Tibial artery (tissue), 4 donors: ENCODE results near the gene LRBA.

Experiments used
- DNase-seq, 2 donors: peaks; one replicate each; pipeline ENCODE4 v3.0.0-alpha.2; 2019
- H3K27ac ChIP-seq, 2 donors: fragments of 200-600 bp; sonication (generic) in 1 of 2; 1 replicate in 1 of 2; 2 replicates in 1 of 2; pipeline ENCODE4 v1.5.1; 2018 to 2019; ENCODE audit warnings: mild to moderate bottlenecking in 1 of 2
- H3K27me3 ChIP-seq, 2 donors: fragments of 200-600 bp; sonication (generic) in 1 of 2; one replicate each; pipeline versions ENCODE4 v1.5.1 to v1.6.0; 2016 to 2019
- H3K36me3 ChIP-seq, 3 donors: fragments of 200-600 bp; sonication (generic) in 2 of 3; one replicate each; pipeline ENCODE4 v1.5.1; 2016 to 2019; ENCODE audit warnings: mild to moderate bottlenecking in 2 of 3
- H3K4me1 ChIP-seq, 4 donors: fragments of 200-600 bp; sonication (generic) in 2 of 4; 1 replicate in 3 of 4; 2 replicates in 1 of 4; pipeline ENCODE4 v1.5.1; 2016 to 2019
- H3K4me3 ChIP-seq, 2 donors: fragments of 200-600 bp; sonication (generic) in 1 of 2; 1 replicate in 1 of 2; 2 replicates in 1 of 2; pipeline ENCODE4 v1.5.1; 2018 to 2019; ENCODE audit warnings: mild to moderate bottlenecking in 2 of 2
- H3K9me3 ChIP-seq, 3 donors: fragments of 200-600 bp; sonication (generic) in 1 of 3; one replicate each; pipeline ENCODE4 v1.5.1; 2016 to 2019
- CTCF ChIP-seq, 2 experiments: fragments of 200-600 bp in 1 of 2; fragments of 450-650 bp in 1 of 2; IDR thresholded peaks; one replicate each; pipeline ENCODE4 v1.5.1; 2017 to 2019; ENCODE audit warnings: antibody characterized with exemption in 2 of 2, mild to moderate bottlenecking in 1 of 2, moderate library complexity in 1 of 2
- intact Hi-C: fragments of 100-400 bp; cut with DNase I; formaldehyde crosslinking; loops from one replicate; pipeline ENCODE4 v1.15.0; 2023; ENCODE audit warnings: low total_unique reads

The LRBA gene

GRCh38 chr4:150990250-150990649, 24.8 kb downstream of the LRBA start:
- no peaks in the 10 kb centered on the region for H3K36me3 ChIP-seq
- H3K4me1 ChIP-seq, result no peaks in the 10 kb centered on the region
- intact Hi-C loops, result no loop called here
- H3K27ac ChIP-seq, result no peak overlapping the region
- no peaks in the 10 kb centered on the region for H3K27me3 ChIP-seq
- no peak for DNase-seq
- H3K4me3 ChIP-seq, result no peak overlapping the region
- no peak for TF ChIP-seq CTCF (IDR thresholded peaks at IDR 0.05)
- no peaks in the 10 kb centered on the region for H3K9me3 ChIP-seq

- no peak for DNase-seq
- Histone ChIP-seq H3K36me3 (no peaks in the 10 kb centered on the region), H3K9me3 (no peaks in the 10 kb centered on the region), H3K27me3 (no peaks in the 10 kb centered on the region), H3K27ac (no peak overlapping the region), H3K4me1 (no peaks in the 10 kb centered on the region), H3K4me3 (no peak overlapping the region)
- no peak for TF ChIP-seq CTCF (IDR thresholded peaks at IDR 0.05)
- intact Hi-C loops, result no loop called here
These were observed 26.8 kb downstream of the LRBA start for GRCh38 chr4:150988238-150988637.

- Histone ChIP-seq H3K36me3 (no peaks in the 10 kb centered on the region), H3K9me3 (no peaks in the 10 kb centered on the region), H3K27ac (no peak overlapping the region), H3K27me3 (no peaks in the 10 kb centered on the region), H3K4me3 (no peak overlapping the region), H3K4me1 (no peaks in the 10 kb centered on the region)
- intact Hi-C loops, result no loop called here
- no peak for DNase-seq
- TF ChIP-seq CTCF (IDR thresholded peaks at IDR 0.05), result no peak
These were observed 27.9 kb downstream of the LRBA start for GRCh38 chr4:150987204-150987603.

- H3K36me3 ChIP-seq, result no peaks in the 10 kb centered on the region
- H3K9me3 ChIP-seq, result no peaks in the 10 kb centered on the region
- no peaks in the 10 kb centered on the region for H3K4me1 ChIP-seq
- H3K4me3 ChIP-seq, result no peak overlapping the region
- no peak overlapping the region for H3K27ac ChIP-seq
- no peaks in the 10 kb centered on the region for H3K27me3 ChIP-seq
- intact Hi-C loops, result no loop called here
- no peak for TF ChIP-seq CTCF (IDR thresholded peaks at IDR 0.05)
- no peak for DNase-seq
These were observed 29.0 kb downstream of the LRBA start for GRCh38 chr4:150986085-150986484.

GRCh38 chr4:150983851-150984250, 31.2 kb downstream of the LRBA start:
- no peaks in the 10 kb centered on the region for H3K36me3 ChIP-seq
- no peak overlapping the region for H3K4me3 ChIP-seq
- no peak overlapping the region for H3K27ac ChIP-seq
- intact Hi-C loops, result no loop called here
- no peak for TF ChIP-seq CTCF (IDR thresholded peaks at IDR 0.05)
- no peak for DNase-seq
- no peaks in the 10 kb centered on the region for H3K4me1 ChIP-seq
- H3K27me3 ChIP-seq, result no peaks in the 10 kb centered on the region
- no peaks in the 10 kb centered on the region for H3K9me3 ChIP-seq

- Histone ChIP-seq H3K27me3 (no peaks in the 10 kb centered on the region), H3K9me3 (no peaks in the 10 kb centered on the region), H3K27ac (no peak overlapping the region), H3K4me1 (no peaks in the 10 kb centered on the region), H3K4me3 (no peak overlapping the region), H3K36me3 (no peaks in the 10 kb centered on the region)
- intact Hi-C loops, result no loop called here
- no peak for DNase-seq
- TF ChIP-seq CTCF (IDR thresholded peaks at IDR 0.05), result no peak
These were observed 32.4 kb downstream of the LRBA start for GRCh38 chr4:150982557-150983233.
